Measurements from ENCODE around the gene COPB1. TPM values are rescaled to one million over a fixed set of nuclear protein-coding genes. Genes with fewer than 3 reads are reported as not detected.

Gene COPB1
- total RNA-seq, 2 experiments from 2014 or later: 81.7 to 93.4 TPM

DNA sequence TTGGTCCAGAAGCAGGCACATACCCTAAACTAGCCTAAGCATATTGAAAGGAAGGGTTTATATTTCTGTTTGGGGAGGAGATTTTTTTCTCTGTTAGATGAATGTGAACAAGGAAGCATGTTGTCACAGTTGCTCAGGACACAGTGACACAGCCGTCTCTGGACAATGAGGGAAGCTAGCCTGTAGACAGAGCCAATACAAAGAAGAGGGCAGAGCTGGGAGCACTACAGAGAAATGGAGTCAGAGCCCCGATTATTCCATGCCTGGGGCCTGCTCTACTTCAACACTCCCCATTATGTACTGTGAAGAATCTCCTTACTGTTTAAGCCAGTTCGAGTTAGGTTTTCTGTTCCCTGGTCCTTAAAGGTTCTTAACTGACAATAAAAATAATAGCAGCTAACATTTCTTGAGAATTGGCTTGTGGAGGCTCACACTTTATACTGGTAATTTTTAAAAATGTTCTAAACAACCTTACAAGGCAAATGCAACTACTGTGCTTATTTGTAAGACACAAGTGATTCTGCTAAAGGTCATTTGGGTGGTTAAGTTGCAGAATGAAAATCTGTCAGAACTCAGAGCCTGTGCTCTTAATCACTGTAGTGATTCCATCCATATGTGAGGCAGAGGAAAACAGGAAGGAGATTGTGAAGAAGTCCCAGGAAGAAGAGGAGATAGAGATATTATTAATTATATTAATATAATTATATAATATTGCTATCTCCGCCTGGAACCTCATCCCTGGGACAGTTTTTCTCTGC lies 81.8 kb downstream of the COPB1 start:
- Histone ChIP-seq H3K4me2 (ENCODE audit: low read length) (no peak overlapping the region), H3K9me3 (ENCODE audit: low read length) (no peaks in the 10 kb centered on the region), H2AFZ (ENCODE audit: low read length) (no peak overlapping the region), H3K4me1 (ENCODE audit: insufficient read depth, low read length, poor library complexity, severe bottlenecking) (no peaks in the 10 kb centered on the region), H4K20me1 (ENCODE audit: insufficient read depth, low read length) (no peaks in the 10 kb centered on the region), H3K36me3 (ENCODE audit: insufficient read depth, low read length) (no peaks in the 10 kb centered on the region), H3K79me2 (ENCODE audit: insufficient read depth, low read depth, low read length) (no peaks in the 10 kb centered on the region), H3K9me2 (ENCODE audit: insufficient read depth, low read length) (no peaks in the 10 kb centered on the region), H3K27ac (ENCODE audit: low read depth, low read length, poor library complexity, severe bottlenecking) (no peak overlapping the region), H3K4me3 (ENCODE audit: low read depth, low read length, poor library complexity, severe bottlenecking) (no peak overlapping the region)
- POLR2A ChIA-PET: no interaction called here
- DNase-seq (ENCODE audit: low spot score): no peak
- intact Hi-C loops (cut with micrococcal nuclease; ENCODE audit: unreplicated experiment): no loop called here
- CTCF ChIA-PET (ENCODE audit: unreplicated experiment): no interaction called here
- no TSS peak for BruUV-seq (replicated peaks)
- TF ChIP-seq, protein P1, sequence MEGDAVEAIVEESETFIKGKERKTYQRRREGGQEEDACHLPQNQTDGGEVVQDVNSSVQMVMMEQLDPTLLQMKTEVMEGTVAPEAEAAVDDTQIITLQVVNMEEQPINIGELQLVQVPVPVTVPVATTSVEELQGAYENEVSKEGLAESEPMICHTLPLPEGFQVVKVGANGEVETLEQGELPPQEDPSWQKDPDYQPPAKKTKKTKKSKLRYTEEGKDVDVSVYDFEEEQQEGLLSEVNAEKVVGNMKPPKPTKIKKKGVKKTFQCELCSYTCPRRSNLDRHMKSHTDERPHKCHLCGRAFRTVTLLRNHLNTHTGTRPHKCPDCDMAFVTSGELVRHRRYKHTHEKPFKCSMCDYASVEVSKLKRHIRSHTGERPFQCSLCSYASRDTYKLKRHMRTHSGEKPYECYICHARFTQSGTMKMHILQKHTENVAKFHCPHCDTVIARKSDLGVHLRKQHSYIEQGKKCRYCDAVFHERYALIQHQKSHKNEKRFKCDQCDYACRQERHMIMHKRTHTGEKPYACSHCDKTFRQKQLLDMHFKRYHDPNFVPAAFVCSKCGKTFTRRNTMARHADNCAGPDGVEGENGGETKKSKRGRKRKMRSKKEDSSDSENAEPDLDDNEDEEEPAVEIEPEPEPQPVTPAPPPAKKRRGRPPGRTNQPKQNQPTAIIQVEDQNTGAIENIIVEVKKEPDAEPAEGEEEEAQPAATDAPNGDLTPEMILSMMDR (conservative IDR thresholded peaks at IDR 0.05; ENCODE audit: low read length): no peak
- TF ChIP-seq EZH2phosphoT487 (IDR thresholded peaks at IDR 0.05; ENCODE audit: borderline replicate concordance, low read depth, low read length): no peak

DNA sequence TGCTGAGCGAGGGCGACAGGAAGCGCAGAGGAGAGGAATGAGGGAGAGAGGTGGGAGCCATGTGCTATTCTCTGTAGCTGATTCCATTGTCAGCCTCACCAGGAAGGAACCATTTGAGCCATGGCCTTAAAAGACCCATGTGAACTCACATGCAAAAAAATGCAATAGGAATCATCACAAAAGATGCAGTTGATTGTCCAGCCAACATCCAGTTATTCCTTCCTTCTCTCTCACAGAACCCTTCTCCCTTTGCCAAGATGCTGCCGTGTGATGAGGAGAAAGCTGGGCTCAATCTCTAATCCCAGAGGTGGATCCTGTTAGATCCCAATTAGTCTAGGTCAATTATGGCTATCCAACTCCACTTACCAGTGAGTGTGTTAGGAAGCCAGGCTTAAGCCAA lies 82.4 kb downstream of the COPB1 start:
- DNase-seq (ENCODE audit: low spot score): no peak
- Histone ChIP-seq H3K79me2 (ENCODE audit: insufficient read depth, low read depth, low read length) (no peaks in the 10 kb centered on the region), H3K4me2 (ENCODE audit: low read length) (no peak overlapping the region), H3K27ac (ENCODE audit: low read depth, low read length, poor library complexity, severe bottlenecking) (no peak overlapping the region), H3K4me3 (ENCODE audit: low read depth, low read length, poor library complexity, severe bottlenecking) (no peak overlapping the region), H3K36me3 (ENCODE audit: insufficient read depth, low read length) (no peaks in the 10 kb centered on the region), H3K4me1 (ENCODE audit: insufficient read depth, low read length, poor library complexity, severe bottlenecking) (no peaks in the 10 kb centered on the region), H2AFZ (ENCODE audit: low read length) (no peak overlapping the region), H3K9me2 (ENCODE audit: insufficient read depth, low read length) (no peaks in the 10 kb centered on the region), H4K20me1 (ENCODE audit: insufficient read depth, low read length) (no peaks in the 10 kb centered on the region), H3K9me3 (ENCODE audit: low read length) (no peaks in the 10 kb centered on the region)
- POLR2A ChIA-PET: no interaction called here
- BruUV-seq (replicated peaks): no TSS peak
- intact Hi-C loops (cut with micrococcal nuclease; ENCODE audit: unreplicated experiment): no loop called here
- CTCF ChIA-PET (ENCODE audit: unreplicated experiment): no interaction called here
- TF ChIP-seq EZH2phosphoT487 (IDR thresholded peaks at IDR 0.05; ENCODE audit: borderline replicate concordance, low read depth, low read length): no peak
- TF ChIP-seq, protein P1 (conservative IDR thresholded peaks at IDR 0.05; ENCODE audit: low read length): no peak
